OCI-LY7 (cell line): ENCODE results near the gene DIPK1B. TPM values are rescaled to one million over a fixed set of nuclear protein-coding genes. Genes with fewer than 3 reads are reported as not detected.

Source experiments
- BruUV-seq: library from RNA; stranded (reverse); fragments of 400-500 nt; replicated peaks from 2 replicates; lab custom pipeline; 2021; lab: Mats Ljungman, UMichigan
- CTCF ChIA-PET: fragments of 300-600 bp; sonication (Branson Sonifier 250); formaldehyde crosslinking; loops from one replicate; lab custom pipeline; 2022; ENCODE audit warnings: antibody characterized with exemption; ENCODE audit not compliant: unreplicated experiment; lab: Charles Lee
- POLR2A ChIA-PET: fragments of 300-600 bp; sonication (Branson Sonifier 250); formaldehyde crosslinking; loops from one replicate; lab custom pipeline; 2022; ENCODE audit warnings: antibody characterized with exemption; lab: Charles Lee
- DNase-seq: peaks from one replicate; pipeline ENCODE4 v3.0.0-alpha.2; 2015; ENCODE audit warnings: low spot score
- H2AFZ ChIP-seq: fragments of 200-600 bp; sonication (generic), shearing (Covaris generic); 2 replicates; pipeline ENCODE4 v1.6.1; 2014; ENCODE audit warnings: mild to moderate bottlenecking, antibody characterized with exemption, low read length, moderate library complexity
- H3K27ac ChIP-seq: fragments of 200-600 bp; sonication (generic); 2 replicates; pipeline ENCODE4 v1.5.1; 2014; ENCODE audit warnings: mixed run types, low read depth, mild to moderate bottlenecking, moderate library complexity, low read length, inconsistent platforms; ENCODE audit not compliant: poor library complexity, severe bottlenecking
- H3K36me3 ChIP-seq: fragments of 200-600 bp; sonication (generic); 2 replicates; pipeline ENCODE4 v1.6.1; 2014; ENCODE audit warnings: mild to moderate bottlenecking, antibody characterized with exemption, low read length, moderate library complexity, mixed read lengths; ENCODE audit not compliant: insufficient read depth
- H3K4me1 ChIP-seq: fragments of 200-600 bp; sonication (generic); 2 replicates; pipeline ENCODE4 v1.5.1; 2014; ENCODE audit warnings: mild to moderate bottlenecking, low read length; ENCODE audit not compliant: insufficient read depth, poor library complexity, severe bottlenecking
- H3K4me2 ChIP-seq: fragments of 200-600 bp; sonication (generic); 2 replicates; pipeline ENCODE4 v1.6.1; 2014; ENCODE audit warnings: mild to moderate bottlenecking, low read length
- H3K4me3 ChIP-seq: fragments of 200-600 bp; sonication (generic); 2 replicates; pipeline ENCODE4 v1.5.1; 2014; ENCODE audit warnings: mild to moderate bottlenecking, low read depth, low read length; ENCODE audit not compliant: poor library complexity, severe bottlenecking
- H3K79me2 ChIP-seq: fragments of 200-600 bp; sonication (generic); 2 replicates; pipeline ENCODE4 v1.6.1; 2016; ENCODE audit warnings: low read depth, mild to moderate bottlenecking, low read length, moderate library complexity, mixed read lengths; ENCODE audit not compliant: insufficient read depth
- H3K9me2 ChIP-seq: fragments of 200-600 bp; sonication (generic); 2 replicates; pipeline ENCODE4 v1.6.1; 2016; ENCODE audit warnings: mild to moderate bottlenecking, low read length, mixed read lengths; ENCODE audit not compliant: insufficient read depth
- H3K9me3 ChIP-seq: fragments of 200-600 bp; sonication (generic); 2 replicates; pipeline ENCODE4 v1.6.1; 2014; ENCODE audit warnings: mild to moderate bottlenecking, mixed run types, low read length, mixed read lengths
- H4K20me1 ChIP-seq: fragments of 200-600 bp; sonication (generic); 2 replicates; pipeline ENCODE4 v1.6.1; 2014; ENCODE audit warnings: mild to moderate bottlenecking, antibody characterized with exemption, low read length, moderate library complexity, mixed read lengths; ENCODE audit not compliant: insufficient read depth
- CTCF ChIP-seq: fragments of 200-600 bp; sonication (generic); conservative IDR thresholded peaks from 2 replicates; pipeline ENCODE4 v1.5.1; 2014; ENCODE audit warnings: mild to moderate bottlenecking, antibody characterized with exemption, low read length, moderate library complexity, mixed read lengths
- EZH2phosphoT487 ChIP-seq: fragments of 200-600 bp; sonication (generic); IDR thresholded peaks from 2 replicates; pipeline ENCODE4 v1.6.1; 2018; ENCODE audit warnings: low read depth, borderline replicate concordance, mild to moderate bottlenecking, mixed run types, antibody characterized with exemption, low read length, moderate library complexity, mixed read lengths
- intact Hi-C: fragments of 100-400 bp; cut with micrococcal nuclease; formaldehyde crosslinking; loops from one replicate; pipeline ENCODE4 v1.10.0; 2022; ENCODE audit not compliant: unreplicated experiment
- total RNA-seq, 2 experiments: library from RNA; depleted of rRNA in 1 of 2; stranded (reverse); fragments of >200 nt in 1 of 2; shearing (Covaris generic) in 1 of 2; gene quantifications; 2 replicates each; pipeline ENCODE4 v1.2.3, GENCODE V29; 2014 to 2022

Gene DIPK1B
- total RNA-seq, 2 experiments from 2014 or later = 0.30 to 13.3 TPM

GRCh38 chr9:136679431-136679941 lies 32.9 kb upstream of the DIPK1B start:
- no TSS peak for BruUV-seq
- Histone ChIP-seq H3K4me3 (no peak overlapping the region), H3K9me3 (no peaks in the 10 kb centered on the region), H3K4me1 (no peaks in the 10 kb centered on the region), H4K20me1 (no peaks in the 10 kb centered on the region; the same call in 1 of the 2 replicates), H3K27ac (no peak overlapping the region), H3K36me3 (no peaks in the 10 kb centered on the region), H3K9me2 (no peaks in the 10 kb centered on the region), H2AFZ (no peak overlapping the region), H3K4me2 (no peak overlapping the region), H3K79me2 (no peaks in the 10 kb centered on the region)
- CTCF ChIA-PET = no interaction called here
- TF ChIP-seq EZH2phosphoT487 (no peak), CTCF (no peak)
- intact Hi-C loops = no loop called here
- POLR2A ChIA-PET = no interaction called here
- no peak for DNase-seq

GRCh38 chr9:136681029-136681428 lies 31.3 kb upstream of the DIPK1B start:
- Histone ChIP-seq H2AFZ (no peak overlapping the region), H4K20me1 (no peaks in the 10 kb centered on the region; the same call in 1 of the 2 replicates), H3K4me1 (peaks cover 4% of the 10 kb centered on the region), H3K9me2 (no peaks in the 10 kb centered on the region), H3K4me3 (no peak overlapping the region), H3K27ac (no peak overlapping the region), H3K36me3 (no peaks in the 10 kb centered on the region), H3K79me2 (no peaks in the 10 kb centered on the region), H3K9me3 (no peaks in the 10 kb centered on the region), H3K4me2 (no peak overlapping the region)
- intact Hi-C loops = no loop called here
- TF ChIP-seq CTCF = no peak
- no peak for TF ChIP-seq EZH2phosphoT487
- no TSS peak for BruUV-seq
- ChIA-PET CTCF (no interaction called here), POLR2A (no interaction called here)
- no peak for DNase-seq

GRCh38 chr9:136681945-136682699 lies 30.2 kb upstream of the DIPK1B start:
- no peak for TF ChIP-seq EZH2phosphoT487
- TF ChIP-seq CTCF = no peak
- Histone ChIP-seq H3K36me3 (no peaks in the 10 kb centered on the region), H3K4me2 (no peak overlapping the region), H3K4me1 (peaks cover 9% of the 10 kb centered on the region), H4K20me1 (no peaks in the 10 kb centered on the region; the same call in 1 of the 2 replicates), H3K9me3 (no peaks in the 10 kb centered on the region), H3K27ac (no peak overlapping the region), H2AFZ (no peak overlapping the region), H3K9me2 (no peaks in the 10 kb centered on the region), H3K4me3 (no peak overlapping the region), H3K79me2 (no peaks in the 10 kb centered on the region)
- no peak for DNase-seq
- BruUV-seq = no TSS peak
- ChIA-PET CTCF (interaction anchor here (0.6 kb wide), 1 partner anchor 10 kb away, joined by 9 read pairs; no protein-coding TSS in a partner anchor), POLR2A (no interaction called here)
- intact Hi-C loops = no loop called here
